Astrocyte (in vitro differentiated cells and primary cell): ENCODE measurements around the gene PGA4.

Experiments used
- EZH2 ChIP-seq: IDR thresholded peaks from 2 replicates; pipeline ENCODE4 v1.6.1; 2012; ENCODE audit warnings: mild to moderate bottlenecking, low read length, inconsistent platforms; ENCODE audit not compliant: insufficient read depth
- TF ChIP-seq, protein P1 (sequence below): IDR thresholded peaks from 2 replicates; pipeline ENCODE4 v1.5.1; 2011; ENCODE audit warnings: low read depth, mild to moderate bottlenecking, inconsistent platforms, low read length, moderate library complexity; ENCODE audit not compliant: insufficient read depth

DNA sequence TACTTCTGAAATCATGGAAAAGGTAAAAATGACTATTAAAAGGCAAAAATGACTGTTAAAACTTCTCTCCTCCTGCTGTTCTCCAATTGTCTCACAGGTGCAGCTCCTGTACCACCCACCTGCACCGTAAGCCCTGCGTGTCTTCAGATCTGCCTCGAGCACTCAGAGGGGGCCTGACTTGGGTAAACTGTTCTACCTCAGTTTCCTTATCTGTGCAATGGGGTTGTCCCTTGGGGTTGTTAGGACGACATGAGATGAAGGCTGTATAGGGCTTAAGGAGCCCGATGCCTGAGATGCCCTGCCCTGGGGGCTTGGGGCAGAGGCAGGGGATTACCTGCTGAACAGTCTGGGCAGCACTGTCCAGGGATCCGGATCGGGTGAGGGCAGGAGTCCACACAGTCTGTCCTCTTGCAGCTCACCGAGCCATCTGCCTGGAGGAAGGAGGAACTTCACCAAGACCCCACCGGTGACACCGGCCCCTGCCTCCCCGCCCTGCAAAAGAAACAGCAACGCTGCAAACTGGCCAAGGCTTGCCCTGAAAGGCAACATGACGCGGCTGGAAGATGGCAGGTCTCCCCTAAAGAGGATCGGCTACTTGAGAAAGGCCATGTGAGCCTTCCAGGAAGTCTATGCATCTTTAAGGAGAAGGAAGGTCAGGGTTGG is 46.6 kb downstream of the PGA4 start:
- TF ChIP-seq, protein P1, sequence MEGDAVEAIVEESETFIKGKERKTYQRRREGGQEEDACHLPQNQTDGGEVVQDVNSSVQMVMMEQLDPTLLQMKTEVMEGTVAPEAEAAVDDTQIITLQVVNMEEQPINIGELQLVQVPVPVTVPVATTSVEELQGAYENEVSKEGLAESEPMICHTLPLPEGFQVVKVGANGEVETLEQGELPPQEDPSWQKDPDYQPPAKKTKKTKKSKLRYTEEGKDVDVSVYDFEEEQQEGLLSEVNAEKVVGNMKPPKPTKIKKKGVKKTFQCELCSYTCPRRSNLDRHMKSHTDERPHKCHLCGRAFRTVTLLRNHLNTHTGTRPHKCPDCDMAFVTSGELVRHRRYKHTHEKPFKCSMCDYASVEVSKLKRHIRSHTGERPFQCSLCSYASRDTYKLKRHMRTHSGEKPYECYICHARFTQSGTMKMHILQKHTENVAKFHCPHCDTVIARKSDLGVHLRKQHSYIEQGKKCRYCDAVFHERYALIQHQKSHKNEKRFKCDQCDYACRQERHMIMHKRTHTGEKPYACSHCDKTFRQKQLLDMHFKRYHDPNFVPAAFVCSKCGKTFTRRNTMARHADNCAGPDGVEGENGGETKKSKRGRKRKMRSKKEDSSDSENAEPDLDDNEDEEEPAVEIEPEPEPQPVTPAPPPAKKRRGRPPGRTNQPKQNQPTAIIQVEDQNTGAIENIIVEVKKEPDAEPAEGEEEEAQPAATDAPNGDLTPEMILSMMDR: no peak
- no peak for TF ChIP-seq EZH2
